ENCODE results near the gene AQP1. TPM values are rescaled to one million over a fixed set of nuclear protein-coding genes. Genes with fewer than 3 reads are reported as not detected.

Gene AQP1
- total and polyA plus RNA-seq, 10 of the 15 experiments (the other 5 are each of a cell fraction or from before 2014, with no cell fraction given) = 0.03 to 0.64 TPM; not detected in 8

DNA sequence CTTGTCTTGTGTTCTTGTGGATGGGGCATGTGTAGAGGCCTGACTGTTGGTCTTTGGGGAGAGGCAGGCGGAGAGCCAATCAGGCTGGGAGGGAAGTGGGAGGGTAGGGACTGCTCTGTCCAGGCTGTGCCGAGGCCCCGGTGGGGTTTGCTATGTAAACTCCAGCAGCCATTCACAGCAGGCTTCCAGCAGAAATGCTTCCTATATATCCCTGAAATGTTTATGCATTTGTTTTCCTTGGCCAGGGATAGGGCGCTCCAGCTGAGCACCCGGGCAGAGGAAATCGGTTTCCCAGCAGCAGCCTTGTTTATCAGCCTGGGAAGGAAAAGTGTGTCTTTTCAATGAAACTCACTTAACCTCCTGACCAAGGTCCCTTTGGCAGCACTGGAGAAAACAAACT is 18.3 kb upstream of the AQP1 start:
- Histone ChIP-seq H3K4me2 (ENCODE audit: control insufficient read depth, insufficient read depth) (no peak overlapping the region), H3K4me3 (no peak overlapping the region), H3K4me1 (ENCODE audit: control insufficient read depth, insufficient read depth, low read length) (no peaks in the 10 kb centered on the region), H3K9me3 (replicated peaks; ENCODE audit: control insufficient read depth, insufficient read depth, low read length) (no peaks in the 10 kb centered on the region), H3K36me3 (ENCODE audit: control insufficient read depth in 2 of 2, insufficient read depth in 2 of 2, low read length in 1 of 2) (no peaks in the 10 kb centered on the region), H3K79me2 (ENCODE audit: control insufficient read depth, insufficient read depth, low read length) (no peaks in the 10 kb centered on the region), H3K27me3 (replicated peaks in 1 of 2; ENCODE audit: control insufficient read depth in 2 of 2, insufficient read depth in 2 of 2, low read length in 1 of 2) (peaks cover 0 to 2% of the 10 kb centered on the region in 2 experiments; a peak in 3 of 4 replicates), H3K9ac (ENCODE audit: control insufficient read depth, insufficient read depth, low read length) (no peak overlapping the region), H4K20me1 (ENCODE audit: control insufficient read depth, insufficient read depth) (no peaks in the 10 kb centered on the region), H2AFZ (ENCODE audit: control insufficient read depth, low read depth, low read length) (no peak overlapping the region), H3K27ac (ENCODE audit: control insufficient read depth, insufficient read depth) (no peak overlapping the region)
- FAIRE-seq = no peak
- RAD21 ChIA-PET (ENCODE audit: unreplicated experiment) = no interaction called here
- ATAC-seq = no peak
- 48% methylated on average over 6 of the region's 6 CpGs for whole genome bisulfite sequencing (ENCODE audit: insufficient coverage, insufficient replicate concordance, low lambda C conversion rate, missing lambda C conversion rate)
- intact Hi-C loops (cut with micrococcal nuclease; ENCODE audit: unreplicated experiment) (no loop called here), in situ Hi-C loops (cut with MboI) (no loop called here)
- no TSS peak for BruUV-seq (replicated peaks)
- DNase-seq (ENCODE audit: low read depth, low spot score) = no peak
- CTCF ChIA-PET = no interaction called here
- SMC1A ChIA-PET (ENCODE audit: uncharacterized antibody, unreplicated experiment) = no interaction called here
- POLR2A ChIA-PET = no interaction called here
- TF ChIP-seq ZNF687 (IDR thresholded peaks at IDR 0.05) (no peak), BACH1 (IDR thresholded peaks at IDR 0.05; ENCODE audit: borderline replicate concordance) (no peak), NR2F1 (conservative IDR thresholded peaks at IDR 0.05) (no peak), GATAD2B (conservative IDR thresholded peaks at IDR 0.05; ENCODE audit: low read depth) (no peak), KLF5 (IDR thresholded peaks at IDR 0.05; ENCODE audit: partially characterized antibody) (no peak), SMAD5 (IDR thresholded peaks at IDR 0.05; ENCODE audit: low read depth) (no peak), ZNF207 (IDR thresholded peaks at IDR 0.05; ENCODE audit: borderline replicate concordance) (no peak), IKZF2 (IDR thresholded peaks at IDR 0.05) (no peak), NBN (IDR thresholded peaks at IDR 0.05) (no peak), NFYA (IDR thresholded peaks at IDR 0.05; ENCODE audit: borderline replicate concordance, low read depth, low read length) (no peak), ESRRA (IDR thresholded peaks at IDR 0.05; ENCODE audit: low read length) (no peak), STAT1 (conservative IDR thresholded peaks at IDR 0.05) (no peak), HDAC6 (IDR thresholded peaks at IDR 0.05; ENCODE audit: unreplicated experiment) (no peak), ETV6 (conservative IDR thresholded peaks at IDR 0.05 in 1 of 2, IDR thresholded peaks at IDR 0.05 in 1 of 2; ENCODE audit: borderline replicate concordance in 1 of 2, low read depth in 1 of 2) (no peak)
- TF ChIP-seq, protein P1, sequence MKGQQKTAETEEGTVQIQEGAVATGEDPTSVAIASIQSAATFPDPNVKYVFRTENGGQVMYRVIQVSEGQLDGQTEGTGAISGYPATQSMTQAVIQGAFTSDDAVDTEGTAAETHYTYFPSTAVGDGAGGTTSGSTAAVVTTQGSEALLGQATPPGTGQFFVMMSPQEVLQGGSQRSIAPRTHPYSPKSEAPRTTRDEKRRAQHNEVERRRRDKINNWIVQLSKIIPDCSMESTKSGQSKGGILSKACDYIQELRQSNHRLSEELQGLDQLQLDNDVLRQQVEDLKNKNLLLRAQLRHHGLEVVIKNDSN (IDR thresholded peaks at IDR 0.05; ENCODE audit: borderline replicate concordance, extremely low read length, insufficient read depth, low read depth, low read length) = no peak
- TF ChIP-seq, protein P2, sequence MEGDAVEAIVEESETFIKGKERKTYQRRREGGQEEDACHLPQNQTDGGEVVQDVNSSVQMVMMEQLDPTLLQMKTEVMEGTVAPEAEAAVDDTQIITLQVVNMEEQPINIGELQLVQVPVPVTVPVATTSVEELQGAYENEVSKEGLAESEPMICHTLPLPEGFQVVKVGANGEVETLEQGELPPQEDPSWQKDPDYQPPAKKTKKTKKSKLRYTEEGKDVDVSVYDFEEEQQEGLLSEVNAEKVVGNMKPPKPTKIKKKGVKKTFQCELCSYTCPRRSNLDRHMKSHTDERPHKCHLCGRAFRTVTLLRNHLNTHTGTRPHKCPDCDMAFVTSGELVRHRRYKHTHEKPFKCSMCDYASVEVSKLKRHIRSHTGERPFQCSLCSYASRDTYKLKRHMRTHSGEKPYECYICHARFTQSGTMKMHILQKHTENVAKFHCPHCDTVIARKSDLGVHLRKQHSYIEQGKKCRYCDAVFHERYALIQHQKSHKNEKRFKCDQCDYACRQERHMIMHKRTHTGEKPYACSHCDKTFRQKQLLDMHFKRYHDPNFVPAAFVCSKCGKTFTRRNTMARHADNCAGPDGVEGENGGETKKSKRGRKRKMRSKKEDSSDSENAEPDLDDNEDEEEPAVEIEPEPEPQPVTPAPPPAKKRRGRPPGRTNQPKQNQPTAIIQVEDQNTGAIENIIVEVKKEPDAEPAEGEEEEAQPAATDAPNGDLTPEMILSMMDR (IDR thresholded peaks at IDR 0.05 in 2 of 3, conservative IDR thresholded peaks at IDR 0.05 in 1 of 3; ENCODE audit: control insufficient read depth in 2 of 3, extremely low read depth in 1 of 3, insufficient read depth in 1 of 3, low read depth in 3 of 3, low read length in 3 of 3) = no peak
- TF ChIP-seq, protein P3, sequence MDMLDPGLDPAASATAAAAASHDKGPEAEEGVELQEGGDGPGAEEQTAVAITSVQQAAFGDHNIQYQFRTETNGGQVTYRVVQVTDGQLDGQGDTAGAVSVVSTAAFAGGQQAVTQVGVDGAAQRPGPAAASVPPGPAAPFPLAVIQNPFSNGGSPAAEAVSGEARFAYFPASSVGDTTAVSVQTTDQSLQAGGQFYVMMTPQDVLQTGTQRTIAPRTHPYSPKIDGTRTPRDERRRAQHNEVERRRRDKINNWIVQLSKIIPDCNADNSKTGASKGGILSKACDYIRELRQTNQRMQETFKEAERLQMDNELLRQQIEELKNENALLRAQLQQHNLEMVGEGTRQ (IDR thresholded peaks at IDR 0.05; ENCODE audit: borderline replicate concordance, low read depth, low read length) = no peak
